OCI-LY3 (cell line): ENCODE results near the gene RREB1.

Experiments
- CTCF ChIP-seq: fragments of 200-600, 300-600 bp; sonication (generic); IDR thresholded peaks from 2 replicates; pipeline ENCODE4 v1.5.1; 2014; ENCODE audit warnings: antibody characterized with exemption, low read length, low read depth
- EZH2phosphoT487 ChIP-seq: fragments of 200-600 bp; shearing (Covaris generic); IDR thresholded peaks from 2 replicates; pipeline ENCODE4 v1.6.1; 2018; ENCODE audit warnings: antibody characterized with exemption, mixed run types, low read depth

- TF ChIP-seq CTCF (no peak), EZH2phosphoT487 (no peak)
Measured at GRCh38 chr6:7245668-7246393, 138.1 kb downstream of the RREB1 start.
